Hepatocyte (in vitro differentiated cells): ENCODE measurements around the gene SETBP1. TPM values are rescaled to one million over a fixed set of nuclear protein-coding genes. Genes with fewer than 3 reads are reported as not detected.

Experiments used
- DNase-seq: peaks from one replicate; pipeline ENCODE4 v3.0.0-alpha.2; 2016; ENCODE audit warnings: low spot score
- H2AFZ ChIP-seq: fragments of 200-600 bp; sonication (generic); 2 replicates; pipeline ENCODE4 v1.6.0; 2016; ENCODE audit warnings: antibody characterized with exemption, mild to moderate bottlenecking
- H3K27ac ChIP-seq: fragments of 200-600 bp; sonication (generic); 2 replicates; pipeline ENCODE4 v1.5.1; 2016; ENCODE audit warnings: mild to moderate bottlenecking
- H3K27me3 ChIP-seq: fragments of 200-600 bp; sonication (generic); 2 replicates; pipeline ENCODE4 v1.6.1; 2016
- H3K36me3 ChIP-seq: fragments of 200-600 bp; sonication (generic); replicated peaks from 2 replicates; pipeline ENCODE4 v1.5.1; 2016; ENCODE audit warnings: low read depth; ENCODE audit not compliant: insufficient read depth
- H3K4me1 ChIP-seq: fragments of 200-600 bp; sonication (generic); 2 replicates; pipeline ENCODE4 v1.5.1; 2016; ENCODE audit warnings: mild to moderate bottlenecking, moderate library complexity; ENCODE audit not compliant: insufficient read depth
- H3K4me2 ChIP-seq: fragments of 200-600 bp; sonication (generic); 2 replicates; pipeline ENCODE4 v1.6.0; 2016
- H3K4me3 ChIP-seq: fragments of 200-600 bp; sonication (generic); 2 replicates; pipeline ENCODE4 v1.5.1; 2016; ENCODE audit warnings: mild to moderate bottlenecking
- H3K79me2 ChIP-seq: fragments of 200-600 bp; sonication (generic); 2 replicates; pipeline ENCODE4 v1.6.0; 2017; ENCODE audit warnings: mild to moderate bottlenecking
- H3K9me2 ChIP-seq: fragments of 200-600 bp; sonication (generic); replicated peaks from 2 replicates; pipeline ENCODE4 v1.6.0; 2017; ENCODE audit warnings: mild to moderate bottlenecking; ENCODE audit not compliant: insufficient read depth
- H3K9me3 ChIP-seq: fragments of 200-600 bp; sonication (generic); 2 replicates; pipeline ENCODE4 v1.5.1; 2016; ENCODE audit warnings: low read depth, mild to moderate bottlenecking
- H4K20me1 ChIP-seq: fragments of 200-600 bp; sonication (generic); 2 replicates; pipeline ENCODE4 v1.6.0; 2016; ENCODE audit warnings: mild to moderate bottlenecking; ENCODE audit not compliant: insufficient read depth, poor library complexity, severe bottlenecking
- CTCF ChIP-seq: fragments of 200-600 bp; sonication (generic); IDR thresholded peaks from 2 replicates; pipeline ENCODE4 v1.5.1; 2016; ENCODE audit warnings: antibody characterized with exemption, mild to moderate bottlenecking; ENCODE audit not compliant: poor library complexity
- EZH2 ChIP-seq: fragments of 200-600 bp; sonication (generic); IDR thresholded peaks from 2 replicates; pipeline ENCODE4 v1.6.1; 2016; ENCODE audit warnings: antibody characterized with exemption, mild to moderate bottlenecking, borderline replicate concordance
- EZH2phosphoT487 ChIP-seq: fragments of 200-600 bp; sonication (generic); IDR thresholded peaks from one replicate; pipeline ENCODE4 v1.6.1; 2018; ENCODE audit warnings: antibody characterized with exemption, mild to moderate bottlenecking, low read depth, moderate library complexity; ENCODE audit not compliant: unreplicated experiment, severe bottlenecking
- WGBS: methylation state at CpG from one replicate; pipeline ENCODE4 v1.1.6; 2016; ENCODE audit warnings: low lambda C conversion rate; ENCODE audit errors: missing lambda C conversion rate; 5-methylcytosine and 5-hydroxymethylcytosine counted together
- polyA plus RNA-seq: library from polyadenylated mRNA; unstranded; fragments of >200 nt; fragmentation: Nextera tagmentation; extraction: Ambion mirVana; gene quantifications from 2 replicates; pipeline ENCODE4 v1.2.1, GENCODE V29; 2016
- total RNA-seq: library from RNA; depleted of rRNA; stranded (reverse); fragments of >200 nt; gene quantifications from 2 replicates; pipeline ENCODE4 v1.2.3, GENCODE V29; 2014

SETBP1 gene
- total and polyA plus RNA-seq, 2 experiments from 2014 or later = 10.3 to 21.1 TPM

GRCh38 chr18:44893966-44894365 is 213.3 kb downstream of the SETBP1 start:
- Histone ChIP-seq H2AFZ (no peak overlapping the region), H4K20me1 (no peaks in the 10 kb centered on the region), H3K9me2 (no peaks in the 10 kb centered on the region), H3K36me3 (no peaks in the 10 kb centered on the region), H3K4me2 (no peak overlapping the region), H3K4me3 (no peak overlapping the region), H3K9me3 (no peaks in the 10 kb centered on the region), H3K79me2 (peaks cover 7% of the 10 kb centered on the region), H3K27ac (peak overlapping the region; percentile 16), H3K4me1 (peaks cover 9% of the 10 kb centered on the region), H3K27me3 (no peaks in the 10 kb centered on the region)
- DNase-seq = no peak
- WGBS = 50% methylated on average over 2 of the region's 2 CpGs
- TF ChIP-seq EZH2 (no peak), CTCF (no peak), EZH2phosphoT487 (no peak)

- Histone ChIP-seq H3K27me3 (no peaks in the 10 kb centered on the region), H3K4me3 (no peak overlapping the region), H3K27ac (no peak overlapping the region), H3K79me2 (peaks cover 15% of the 10 kb centered on the region), H2AFZ (no peak overlapping the region), H3K4me2 (no peak overlapping the region), H3K36me3 (no peaks in the 10 kb centered on the region), H3K9me2 (no peaks in the 10 kb centered on the region), H3K9me3 (no peaks in the 10 kb centered on the region), H3K4me1 (peaks cover 9% of the 10 kb centered on the region), H4K20me1 (no peaks in the 10 kb centered on the region)
- TF ChIP-seq EZH2 (no peak), CTCF (peak; percentile 28)
- peak; percentile 30 for DNase-seq
- 60% methylated on average over 1 of the region's 1 CpG for WGBS
Measured at GRCh38 chr18:44895176-44895798, 214.6 kb downstream of the SETBP1 start.

GRCh38 chr18:44896846-44897245 is 216.2 kb downstream of the SETBP1 start:
- no peaks in the 10 kb centered on the region for H3K9me3 ChIP-seq
- H3K4me2 ChIP-seq = no peak overlapping the region
- H3K27me3 ChIP-seq = no peaks in the 10 kb centered on the region
- no peak overlapping the region for H3K27ac ChIP-seq
- no peak overlapping the region for H3K4me3 ChIP-seq
- 93% methylated on average over 6 of the region's 6 CpGs for WGBS
- no peak overlapping the region for H2AFZ ChIP-seq
- H3K79me2 ChIP-seq = peaks cover 16% of the 10 kb centered on the region
- no peaks in the 10 kb centered on the region for H4K20me1 ChIP-seq
- no peaks in the 10 kb centered on the region for H3K9me2 ChIP-seq
- H3K4me1 ChIP-seq = peaks cover 9% of the 10 kb centered on the region
- TF ChIP-seq CTCF (no peak), EZH2phosphoT487 (no peak), EZH2 (no peak)
- DNase-seq = no peak
- H3K36me3 ChIP-seq = no peaks in the 10 kb centered on the region

- Histone ChIP-seq H3K4me3 (no peak overlapping the region), H3K27me3 (no peaks in the 10 kb centered on the region), H3K4me2 (no peak overlapping the region), H3K79me2 (peaks cover 19% of the 10 kb centered on the region), H2AFZ (no peak overlapping the region), H4K20me1 (no peaks in the 10 kb centered on the region), H3K36me3 (no peaks in the 10 kb centered on the region), H3K9me3 (no peaks in the 10 kb centered on the region), H3K27ac (no peak overlapping the region), H3K9me2 (no peaks in the 10 kb centered on the region), H3K4me1 (peaks cover 9% of the 10 kb centered on the region)
- WGBS = 90% methylated on average over 8 of the region's 8 CpGs
- no peak for DNase-seq
- no peak for TF ChIP-seq CTCF
- no peak for TF ChIP-seq EZH2
- no peak for TF ChIP-seq EZH2phosphoT487
Measured at GRCh38 chr18:44897411-44897810, 216.7 kb downstream of the SETBP1 start.
